Erythroblast (primary cell): Measurements from ENCODE around the gene TXNL4A.

ENCODE experiments used
- GATA1 ChIP-seq: IDR thresholded peaks from 2 replicates; pipeline ENCODE4 v1.6.1; 2011; ENCODE audit warnings: low read depth, mild to moderate bottlenecking, control low read depth, low read length, moderate library complexity
- POLR2A ChIP-seq: IDR thresholded peaks from 2 replicates; pipeline ENCODE4 v1.6.1; 2011; ENCODE audit warnings: mild to moderate bottlenecking, low read length

DNA sequence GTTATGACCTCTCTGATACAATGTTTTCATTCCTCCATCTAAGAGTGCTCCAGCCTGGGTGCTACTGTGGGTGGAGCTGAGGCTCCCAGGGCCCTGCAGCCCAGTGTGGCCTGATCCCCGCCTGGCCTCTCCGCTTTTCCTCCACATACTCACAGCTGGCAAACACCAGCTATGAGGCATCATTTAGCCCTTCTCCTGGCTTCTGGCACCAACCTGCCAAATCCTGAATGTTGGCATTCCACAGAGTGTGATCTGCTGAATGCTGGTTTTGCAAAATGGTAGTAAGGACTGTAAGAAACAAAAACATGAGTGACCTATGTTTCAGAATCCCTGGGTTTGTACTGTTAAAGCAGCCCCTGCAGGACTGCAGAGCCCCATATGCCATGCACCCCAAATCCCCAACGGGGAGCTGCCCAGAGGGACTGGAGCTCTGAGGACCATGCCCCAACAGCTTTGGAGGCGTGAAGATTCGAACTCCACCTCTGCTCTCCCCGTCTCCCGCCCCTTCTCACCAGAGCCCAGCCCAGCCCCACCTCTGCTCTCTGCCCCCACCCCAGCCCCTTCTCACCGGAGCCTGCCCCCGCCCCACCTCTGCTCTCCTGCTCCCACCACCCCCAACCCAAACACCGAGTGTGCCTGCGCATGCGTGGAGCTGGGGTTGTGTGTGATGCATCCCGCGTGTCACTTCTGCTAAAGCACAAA, 41.2 kb downstream of the TXNL4A start:
- TF ChIP-seq POLR2A (no peak), GATA1 (no peak)
